Hepatocyte (in vitro differentiated cells): ENCODE data around the gene RBM19.

ENCODE experiments used
- EZH2 ChIP-seq: fragments of 200-600 bp; sonication (generic); IDR thresholded peaks from 2 replicates; pipeline ENCODE4 v1.6.1; 2016; ENCODE audit warnings: antibody characterized with exemption, mild to moderate bottlenecking, borderline replicate concordance
- EZH2phosphoT487 ChIP-seq: fragments of 200-600 bp; sonication (generic); IDR thresholded peaks from one replicate; pipeline ENCODE4 v1.6.1; 2018; ENCODE audit warnings: antibody characterized with exemption, mild to moderate bottlenecking, low read depth, moderate library complexity; ENCODE audit not compliant: unreplicated experiment, severe bottlenecking
- TF ChIP-seq, protein P1 (sequence below): fragments of 200-600 bp; sonication (generic); IDR thresholded peaks from 2 replicates; pipeline ENCODE4 v1.5.1; 2016; ENCODE audit warnings: antibody characterized with exemption, mild to moderate bottlenecking; ENCODE audit not compliant: poor library complexity

DNA sequence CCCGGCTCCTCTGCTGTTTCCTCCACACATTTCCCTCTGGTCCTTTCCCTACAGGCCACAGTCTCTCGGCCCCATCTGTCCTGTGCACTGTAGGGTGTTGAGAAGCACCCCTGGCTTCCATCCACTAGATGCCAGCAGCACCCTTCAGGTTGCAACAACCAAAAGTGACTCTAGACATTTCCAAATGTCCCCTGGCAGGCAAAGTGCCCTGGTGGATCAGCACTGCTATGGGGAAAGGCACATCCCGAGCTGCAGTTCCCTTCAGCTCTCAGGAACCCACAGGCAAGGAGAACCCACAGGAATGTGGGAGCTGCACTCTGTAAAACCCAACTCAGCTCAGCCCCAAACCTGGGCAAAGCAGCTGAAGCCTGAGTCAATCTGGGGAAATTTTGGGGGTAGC, 77.0 kb downstream of the RBM19 start:
- no peak for TF ChIP-seq EZH2
- TF ChIP-seq, protein P1, sequence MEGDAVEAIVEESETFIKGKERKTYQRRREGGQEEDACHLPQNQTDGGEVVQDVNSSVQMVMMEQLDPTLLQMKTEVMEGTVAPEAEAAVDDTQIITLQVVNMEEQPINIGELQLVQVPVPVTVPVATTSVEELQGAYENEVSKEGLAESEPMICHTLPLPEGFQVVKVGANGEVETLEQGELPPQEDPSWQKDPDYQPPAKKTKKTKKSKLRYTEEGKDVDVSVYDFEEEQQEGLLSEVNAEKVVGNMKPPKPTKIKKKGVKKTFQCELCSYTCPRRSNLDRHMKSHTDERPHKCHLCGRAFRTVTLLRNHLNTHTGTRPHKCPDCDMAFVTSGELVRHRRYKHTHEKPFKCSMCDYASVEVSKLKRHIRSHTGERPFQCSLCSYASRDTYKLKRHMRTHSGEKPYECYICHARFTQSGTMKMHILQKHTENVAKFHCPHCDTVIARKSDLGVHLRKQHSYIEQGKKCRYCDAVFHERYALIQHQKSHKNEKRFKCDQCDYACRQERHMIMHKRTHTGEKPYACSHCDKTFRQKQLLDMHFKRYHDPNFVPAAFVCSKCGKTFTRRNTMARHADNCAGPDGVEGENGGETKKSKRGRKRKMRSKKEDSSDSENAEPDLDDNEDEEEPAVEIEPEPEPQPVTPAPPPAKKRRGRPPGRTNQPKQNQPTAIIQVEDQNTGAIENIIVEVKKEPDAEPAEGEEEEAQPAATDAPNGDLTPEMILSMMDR: no peak
- TF ChIP-seq EZH2phosphoT487: no peak
